HG03135 (cell line): ENCODE results near the gene DUOX1.
A peak's percentile ranks its signal among the peaks of the same experiment; 100 is the strongest.

Experiments used
- ATAC-seq: cut with Tn5 transposase; IDR thresholded peaks from one replicate; pipeline ENCODE4 v1.9.1; 2021; ENCODE audit warnings: mild to moderate bottlenecking, moderate library complexity; ENCODE audit not compliant: unreplicated experiment

Gene DUOX1

DNA sequence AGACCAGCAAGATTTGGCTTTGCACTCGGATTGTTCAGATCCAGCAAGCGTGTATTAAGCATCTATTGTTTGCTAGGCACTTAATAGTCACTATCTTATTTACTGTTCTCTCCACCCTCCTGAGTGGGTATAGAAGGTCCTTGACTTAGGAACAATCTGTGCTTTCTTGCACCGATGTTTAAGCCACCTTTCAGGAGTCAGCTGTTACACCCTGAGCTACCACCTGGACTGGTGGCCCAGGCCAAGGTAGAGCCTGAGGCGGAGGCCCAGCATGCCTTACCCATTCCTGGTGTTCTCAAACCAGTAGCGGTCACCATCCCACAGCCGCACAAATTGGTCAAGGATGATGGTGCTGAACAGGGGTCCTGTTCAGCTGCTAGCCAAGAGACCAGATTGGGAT is 10.0 kb downstream of the DUOX1 start:
- no peak for ATAC-seq

- no peak for ATAC-seq
Measured at GRCh38 chr15:45140557-45141250, 10.9 kb downstream of the DUOX1 start.

- ATAC-seq: no peak
Measured at GRCh38 chr15:45141386-45141785, 11.6 kb downstream of the DUOX1 start.

GRCh38 chr15:45143056-45143455 is 13.3 kb downstream of the DUOX1 start:
- ATAC-seq: no peak

DNA sequence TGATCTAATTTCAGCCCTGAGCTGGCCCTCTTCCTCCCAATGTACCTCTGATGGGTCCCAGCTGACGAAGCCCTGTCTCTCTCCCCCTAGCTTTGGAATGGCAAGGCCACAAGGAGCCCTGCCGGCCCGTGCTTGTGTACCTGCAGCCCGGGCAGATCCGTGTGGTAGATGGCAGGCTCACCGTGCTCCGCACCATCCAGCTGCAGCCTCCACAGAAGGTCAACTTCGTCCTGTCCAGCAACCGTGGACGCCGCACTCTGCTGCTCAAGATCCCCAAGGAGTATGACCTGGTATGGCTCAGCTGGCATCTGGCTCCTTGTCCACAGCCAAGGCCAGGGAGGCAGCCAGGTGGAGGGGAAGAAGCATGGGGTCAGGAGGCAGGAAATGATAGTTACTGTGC is 14.2 kb downstream of the DUOX1 start:
- ATAC-seq: no peak

GRCh38 chr15:45144775-45145174 is 15.0 kb downstream of the DUOX1 start:
- no peak for ATAC-seq

GRCh38 chr15:45146405-45146804 is 16.6 kb downstream of the DUOX1 start:
- no peak for ATAC-seq

GRCh38 chr15:45147606-45148005 is 17.8 kb downstream of the DUOX1 start:
- no peak for ATAC-seq

DNA sequence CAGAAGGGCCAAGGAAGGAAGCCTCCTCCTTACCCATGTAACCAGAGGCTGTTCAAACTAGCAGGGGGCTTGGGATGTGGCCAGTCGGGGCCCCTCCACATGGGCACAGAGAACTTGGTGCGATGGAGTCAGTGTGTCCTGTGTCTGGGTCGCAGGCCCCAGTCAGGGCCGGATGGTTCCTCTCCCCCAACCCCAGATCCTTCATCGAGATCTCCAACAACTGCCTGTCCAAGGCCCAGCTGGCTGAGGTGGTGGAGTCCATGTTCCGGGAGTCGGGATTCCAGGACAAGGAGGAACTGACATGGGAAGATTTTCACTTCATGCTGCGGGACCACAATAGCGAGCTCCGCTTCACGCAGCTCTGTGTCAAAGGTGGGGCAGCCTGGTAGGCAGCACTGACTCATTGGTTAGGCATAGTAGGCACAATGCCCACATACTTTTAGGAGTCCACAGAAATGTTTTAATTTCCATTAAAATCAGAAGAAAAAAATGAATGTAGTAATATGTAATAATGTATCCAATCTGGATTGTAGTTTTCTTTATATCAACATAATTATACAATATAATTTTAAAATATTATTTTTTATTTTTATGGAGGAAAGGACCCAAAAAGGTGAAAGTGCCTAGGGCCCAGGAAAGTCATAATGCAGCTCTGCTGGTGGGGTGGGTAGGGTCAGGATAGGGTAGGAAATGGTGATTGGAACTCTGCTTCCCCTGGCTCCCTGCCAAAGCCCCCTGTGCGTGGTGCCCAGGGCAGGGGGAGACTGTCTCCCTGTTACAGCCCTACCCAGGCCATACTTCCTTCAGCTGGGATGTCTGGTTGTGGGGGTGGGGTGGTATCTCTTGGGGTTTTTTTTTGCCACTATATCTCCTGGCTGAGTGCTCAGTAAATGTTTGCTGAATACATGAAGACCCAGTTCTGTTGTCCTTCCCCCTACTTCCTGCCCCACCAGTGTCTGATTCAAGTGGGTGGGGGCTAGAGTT is 18.6 kb downstream of the DUOX1 start:
- no peak for ATAC-seq

- no peak for ATAC-seq
Measured at GRCh38 chr15:45149060-45149459, 19.3 kb downstream of the DUOX1 start.

- no peak for ATAC-seq
Measured at GRCh38 chr15:45150481-45150880, 20.7 kb downstream of the DUOX1 start.

DNA sequence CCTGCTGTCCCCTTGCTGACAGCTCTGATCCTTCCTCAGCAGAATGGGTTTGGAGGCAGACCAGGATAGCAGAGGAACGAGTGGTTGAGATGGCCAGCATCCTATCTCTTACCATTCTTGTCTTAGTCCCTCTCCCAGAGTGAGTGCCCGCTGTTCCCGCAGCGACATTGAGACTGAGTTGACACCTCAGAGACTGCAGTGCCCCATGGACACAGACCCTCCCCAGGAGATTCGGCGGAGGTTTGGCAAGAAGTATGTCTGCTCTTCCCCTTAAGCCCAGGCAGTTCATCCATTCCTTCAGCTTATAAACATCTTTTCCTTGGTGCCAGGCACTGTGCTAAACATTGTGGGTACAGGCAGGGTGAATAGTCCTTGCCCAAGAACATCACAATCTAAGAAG is 21.2 kb downstream of the DUOX1 start:
- no peak for ATAC-seq

- no peak for ATAC-seq
Measured at GRCh38 chr15:45151998-45152828, 22.4 kb downstream of the DUOX1 start.

- ATAC-seq: no peak
Measured at GRCh38 chr15:45155739-45156138, 25.9 kb downstream of the DUOX1 start.

DNA sequence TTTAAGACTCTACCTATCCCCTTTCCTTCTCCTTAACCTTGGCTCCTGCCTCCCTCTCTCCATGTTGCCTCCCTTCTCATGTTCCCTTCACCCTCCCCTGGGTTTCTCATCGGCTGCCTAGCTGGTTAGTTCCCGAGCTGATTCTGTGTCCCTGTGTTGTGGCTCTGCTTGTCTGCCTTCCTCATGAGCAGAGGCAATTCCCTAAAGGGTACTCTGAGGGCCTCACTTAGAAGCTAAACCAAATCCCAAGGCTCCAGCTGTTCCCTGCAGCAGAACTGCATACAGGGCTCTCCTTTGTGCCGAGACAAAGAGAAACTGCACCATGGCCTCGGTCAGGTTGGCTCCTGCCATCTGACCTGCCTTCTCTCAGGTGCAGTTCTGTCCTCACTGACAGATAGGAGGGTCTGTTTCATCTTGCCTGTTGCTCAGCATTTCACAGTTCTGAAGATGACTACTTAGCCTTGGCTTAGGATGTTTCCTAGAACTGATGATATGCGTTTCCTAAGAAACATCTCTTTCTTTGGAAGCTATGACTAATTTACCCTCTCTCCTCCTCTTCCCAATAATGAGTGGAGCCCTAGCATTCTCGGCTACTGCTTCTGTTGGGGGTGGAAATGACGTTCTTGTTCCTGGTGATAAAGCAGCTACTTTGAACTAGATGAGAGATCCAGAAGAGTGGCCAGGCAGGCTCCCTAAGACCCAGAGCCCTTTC is 27.1 kb downstream of the DUOX1 start:
- no peak for ATAC-seq

DNA sequence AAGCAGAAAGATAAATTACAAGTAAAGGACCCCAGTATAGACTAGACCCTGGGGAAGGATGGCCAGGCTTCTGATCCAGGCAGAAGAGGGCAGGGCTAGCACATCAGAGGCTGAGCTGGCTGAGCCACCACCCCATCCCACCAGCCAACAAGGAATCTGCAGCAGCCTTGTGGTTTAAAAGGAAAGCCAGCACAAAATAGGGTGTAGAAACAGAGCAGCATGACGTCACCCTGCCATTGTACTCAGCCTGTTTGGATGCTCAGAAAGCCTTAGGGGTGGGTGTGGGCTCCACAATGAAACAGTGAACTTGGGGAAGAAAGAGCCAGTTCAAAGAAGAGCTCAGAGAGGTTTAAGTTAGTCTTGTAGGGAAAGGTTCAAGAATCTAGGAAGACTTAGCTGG is 28.2 kb downstream of the DUOX1 start:
- ATAC-seq: no peak

- no peak for ATAC-seq
Measured at GRCh38 chr15:45161666-45162065, 31.9 kb downstream of the DUOX1 start.

DNA sequence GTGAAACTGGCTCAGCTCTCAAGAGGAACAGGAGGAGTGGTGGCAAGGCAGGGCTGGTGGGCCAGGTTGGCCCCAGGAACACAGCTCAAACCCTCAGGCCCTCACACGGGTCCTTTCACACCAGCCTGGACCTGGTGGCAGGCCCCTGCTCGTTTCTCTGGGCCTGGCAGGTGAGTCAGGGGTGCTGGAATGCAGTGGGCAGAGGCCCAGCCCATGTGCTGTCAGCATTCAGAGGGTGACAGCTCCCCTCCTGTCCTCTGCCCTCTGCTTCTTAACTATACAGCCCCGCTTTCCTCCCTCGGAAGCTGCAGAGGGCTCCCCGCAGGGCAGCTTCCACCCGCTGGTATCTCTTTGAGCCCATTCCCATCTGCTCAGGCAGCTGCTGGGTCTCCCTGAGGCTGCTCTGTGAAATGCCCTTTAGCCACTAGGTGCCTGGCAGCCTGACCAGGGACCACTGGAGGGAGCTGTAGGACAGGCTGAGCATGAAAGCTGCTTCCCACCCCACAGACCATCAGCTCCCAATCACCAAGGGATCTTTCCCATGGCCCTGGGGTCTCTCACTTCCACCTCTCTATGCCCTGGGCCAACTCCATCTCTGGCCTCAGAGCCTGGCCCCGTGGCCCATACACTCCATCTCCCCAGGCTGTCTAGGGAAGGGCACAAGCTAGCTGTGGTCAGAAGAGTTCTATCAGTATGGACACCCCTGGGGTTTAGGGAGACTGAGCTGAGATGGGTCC is 33.1 kb downstream of the DUOX1 start:
- ATAC-seq: peak; percentile 43

DNA sequence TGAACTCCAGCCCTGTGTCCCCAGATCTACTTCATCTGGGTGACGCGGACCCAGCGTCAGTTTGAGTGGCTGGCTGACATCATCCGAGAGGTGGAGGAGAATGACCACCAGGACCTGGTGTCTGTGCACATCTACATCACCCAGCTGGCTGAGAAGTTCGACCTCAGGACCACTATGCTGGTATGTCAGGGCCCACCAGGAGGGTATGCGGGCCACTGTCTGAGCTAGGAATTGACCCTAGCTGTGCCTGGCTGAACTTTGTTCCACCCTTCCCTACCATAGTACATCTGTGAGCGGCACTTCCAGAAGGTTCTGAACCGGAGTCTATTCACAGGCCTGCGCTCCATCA is 33.7 kb downstream of the DUOX1 start:
- no peak for ATAC-seq

- no peak for ATAC-seq
Measured at GRCh38 chr15:45164914-45165313, 35.1 kb downstream of the DUOX1 start.
